GM21723 (cell line): ENCODE data around the gene SMAD7.

Experiments
- ATAC-seq: cut with Tn5 transposase; IDR thresholded peaks from one replicate; pipeline ENCODE4 v1.9.1; 2021; ENCODE audit warnings: mild to moderate bottlenecking, moderate library complexity; ENCODE audit not compliant: unreplicated experiment

SMAD7 gene

GRCh38 chr18:48950536-48951447 lies at the start of gene SMAD7:
Gene SMAD7, minus strand, starts transcription at chr18:48950965. Its CDS starts 541 bp downstream, at chr18:48950424.
- ATAC-seq, result no peak

GRCh38 chr18:48999569-48999968 lies 48.8 kb upstream of the SMAD7 start:
- ATAC-seq, result no peak

GRCh38 chr18:48997985-48998831 lies 47.4 kb upstream of the SMAD7 start:
- ATAC-seq, result no peak

- no peak for ATAC-seq
Measured at GRCh38 chr18:48997681-48997984, 46.9 kb upstream of the SMAD7 start.

- ATAC-seq, result no peak
Measured at GRCh38 chr18:48996901-48997463, 46.2 kb upstream of the SMAD7 start.

GRCh38 chr18:48996041-48996440 lies 45.3 kb upstream of the SMAD7 start:
- no peak for ATAC-seq

GRCh38 chr18:48994926-48995835 lies 44.4 kb upstream of the SMAD7 start:
- no peak for ATAC-seq

GRCh38 chr18:48994044-48994651 lies 43.4 kb upstream of the SMAD7 start:
- no peak for ATAC-seq

- no peak for ATAC-seq
Measured at GRCh38 chr18:48993586-48993985, 42.8 kb upstream of the SMAD7 start.

GRCh38 chr18:48992791-48993555 lies 42.2 kb upstream of the SMAD7 start:
- peak; percentile 69 for ATAC-seq

- ATAC-seq, result no peak
Measured at GRCh38 chr18:48992133-48992532, 41.4 kb upstream of the SMAD7 start.

GRCh38 chr18:48991676-48992075 lies 40.9 kb upstream of the SMAD7 start:
- no peak for ATAC-seq

- ATAC-seq, result no peak
Measured at GRCh38 chr18:48991319-48991660, 40.5 kb upstream of the SMAD7 start.

- ATAC-seq, result no peak
Measured at GRCh38 chr18:48990481-48991318, 39.9 kb upstream of the SMAD7 start.

- ATAC-seq, result no peak
Measured at GRCh38 chr18:48989304-48990303, 38.8 kb upstream of the SMAD7 start.

GRCh38 chr18:48988508-48989303 lies 37.9 kb upstream of the SMAD7 start:
- ATAC-seq, result no peak

- no peak for ATAC-seq
Measured at GRCh38 chr18:48987821-48988220, 37.1 kb upstream of the SMAD7 start.
